NCI-H2196 (cell line): ENCODE results near the gene VTI1A.
"Not testable (repeated sequence)": the region's sequence is repeated elsewhere in the genome, so short reads cannot be mapped to it uniquely, and the experiment has no call there.

ENCODE experiments used
- DNase-seq: peaks from one replicate; lab custom pipeline; 2025; ENCODE audit not compliant: unreplicated experiment; lab: John Stamatoyannopoulos, UW

The VTI1A gene

DNA sequence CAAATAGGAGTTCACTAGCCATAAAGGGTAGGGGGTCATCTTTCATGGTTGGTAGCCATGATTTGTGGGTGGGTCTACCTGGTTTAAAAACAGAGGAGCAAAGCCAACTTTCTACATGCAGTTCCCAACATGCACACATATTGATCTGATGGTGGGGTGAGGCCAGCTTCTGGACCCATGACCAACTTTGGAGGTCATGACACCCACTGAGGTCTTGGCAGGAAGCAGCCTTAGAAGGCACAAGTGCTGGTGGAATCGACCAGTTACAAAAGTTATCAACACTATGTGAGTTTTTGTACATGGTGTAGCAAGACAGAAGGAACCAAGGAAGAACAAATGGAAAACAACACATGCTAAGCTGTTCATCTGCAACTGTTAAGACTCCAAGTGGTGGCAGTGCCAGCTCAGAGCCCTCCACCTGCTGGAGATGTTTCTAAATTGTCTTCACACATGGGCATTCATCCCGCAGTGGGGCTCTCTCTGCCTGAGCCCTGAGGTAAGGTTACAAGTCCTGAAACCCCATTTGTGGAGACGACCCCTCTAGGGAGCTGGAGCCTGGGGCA, 401.9 kb downstream of the VTI1A start:
- DNase-seq, result no peak

DNA sequence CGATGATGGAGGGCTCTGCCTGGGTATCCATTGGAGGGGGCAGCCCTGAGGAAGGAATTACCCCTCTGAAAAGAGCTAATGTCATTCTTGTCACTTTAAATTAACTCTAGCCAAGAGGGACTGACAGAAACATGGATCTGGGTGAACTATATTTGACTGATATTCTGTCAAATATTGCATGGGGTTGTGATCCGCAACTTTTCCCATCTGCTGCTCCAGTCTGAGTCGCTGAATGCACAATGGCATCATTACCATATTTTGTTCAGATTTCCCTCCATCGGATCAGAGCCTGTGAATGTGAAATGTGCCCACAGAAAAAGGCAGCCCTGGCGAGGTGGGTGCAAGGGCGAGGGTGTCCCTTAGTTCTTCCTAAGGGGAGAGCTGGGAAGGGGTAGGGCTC, 402.5 kb downstream of the VTI1A start:
- no peak for DNase-seq

DNA sequence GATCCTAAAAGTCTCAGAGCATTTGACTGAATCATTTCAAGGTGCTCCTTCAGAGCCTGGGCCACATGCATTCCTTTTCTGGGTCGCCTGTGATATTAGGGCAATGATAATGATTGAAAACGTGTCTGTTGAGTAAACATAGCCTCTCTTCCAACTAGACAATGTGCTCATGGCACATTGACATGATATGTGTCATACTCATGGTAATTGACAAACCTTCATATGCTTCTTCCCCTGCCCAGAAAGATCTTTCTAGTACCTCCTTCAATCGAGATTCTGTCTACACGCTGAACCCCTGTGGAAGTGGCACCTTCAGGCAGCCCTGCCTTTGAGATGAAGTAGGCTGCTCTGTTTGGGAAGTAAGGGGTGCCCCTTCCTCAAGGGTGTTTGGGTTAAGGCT, 404.2 kb downstream of the VTI1A start:
- no peak for DNase-seq

DNA sequence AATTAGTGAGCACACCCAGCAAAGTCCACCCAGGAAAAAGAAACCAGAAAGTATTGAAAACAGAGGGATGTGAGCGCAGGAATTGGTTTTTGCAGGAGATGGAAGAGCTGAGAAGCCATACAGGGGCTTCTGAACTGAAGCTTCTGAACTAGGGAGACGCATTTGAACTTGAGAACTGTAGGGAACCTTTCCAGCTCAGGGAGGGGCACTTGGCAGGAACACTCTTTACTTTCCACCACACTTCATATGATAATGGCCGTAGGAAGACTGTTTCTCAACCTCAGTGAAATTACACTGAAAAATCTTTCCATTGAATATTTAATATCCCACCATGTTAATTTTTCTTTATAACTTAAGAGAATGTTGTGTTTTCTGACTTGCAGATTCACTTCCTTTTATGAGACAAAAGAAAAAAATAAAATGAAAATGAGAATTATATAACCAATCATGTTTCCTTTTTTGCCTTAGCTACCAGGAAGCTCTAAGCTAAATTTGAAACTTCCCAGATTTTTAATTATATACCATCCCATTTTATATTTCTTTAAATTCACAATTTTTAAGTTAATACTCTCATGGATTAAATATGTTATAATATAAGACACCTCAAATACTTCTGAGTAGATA, 404.7 kb downstream of the VTI1A start:
- DNase-seq, result no peak

DNA sequence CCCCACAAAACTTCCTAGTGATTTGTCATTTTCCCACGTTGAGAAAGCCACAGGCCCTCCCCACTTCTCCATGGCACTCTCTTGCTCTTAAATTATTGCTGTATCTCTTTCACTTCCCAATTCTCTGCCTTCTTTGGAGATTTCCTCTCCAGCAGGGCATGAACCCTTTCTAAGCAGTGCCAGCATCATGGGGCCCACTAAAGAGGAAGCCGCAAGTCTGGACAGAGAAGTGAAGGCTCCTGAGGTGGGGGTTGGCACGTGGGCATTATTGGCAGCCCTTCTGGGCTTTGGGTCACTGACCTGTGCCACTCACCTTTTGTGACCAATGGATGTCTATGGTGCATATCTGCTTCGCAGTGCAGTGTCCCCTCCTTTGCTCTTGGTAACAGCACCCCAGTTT, 405.3 kb downstream of the VTI1A start:
- DNase-seq, result no peak

DNA sequence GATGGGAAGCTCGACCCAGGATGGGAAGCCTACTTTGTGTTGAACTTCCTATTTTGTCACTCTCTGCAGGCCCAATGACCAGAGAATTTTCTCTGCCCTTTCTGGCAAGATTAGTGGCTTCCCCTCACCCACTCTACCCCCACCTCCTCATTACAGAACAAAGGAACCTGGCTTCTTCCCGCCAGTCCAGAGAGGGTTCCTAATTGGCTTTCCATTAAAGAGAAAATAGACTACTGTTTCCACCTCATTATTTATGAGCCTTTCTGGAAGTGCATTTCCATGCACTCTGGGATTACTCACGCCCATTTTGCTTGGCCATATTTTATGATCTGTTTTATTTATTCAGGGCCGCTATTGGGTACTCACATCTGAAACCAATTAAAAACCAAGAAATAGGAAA, 408.1 kb downstream of the VTI1A start:
- no peak for DNase-seq

DNA sequence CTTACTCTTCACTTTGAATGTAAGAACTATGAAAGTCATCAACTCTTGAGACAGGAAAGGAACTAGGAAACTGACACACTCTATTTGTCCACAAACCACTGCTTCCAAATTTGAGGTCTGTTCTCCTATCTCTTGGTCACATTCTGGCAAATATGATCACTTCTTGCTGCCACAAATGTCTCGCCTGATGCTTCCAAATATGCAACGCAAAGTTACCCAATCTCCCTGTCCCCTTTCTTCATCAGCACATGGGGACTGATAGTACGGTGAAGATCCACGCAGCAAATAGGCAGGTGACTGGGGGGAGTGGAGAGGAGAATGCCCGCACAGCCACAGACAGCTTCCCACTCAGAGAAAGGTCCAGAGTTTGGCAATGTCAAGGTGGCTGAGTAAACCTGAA, 410.5 kb downstream of the VTI1A start:
- DNase-seq, result no peak

DNA sequence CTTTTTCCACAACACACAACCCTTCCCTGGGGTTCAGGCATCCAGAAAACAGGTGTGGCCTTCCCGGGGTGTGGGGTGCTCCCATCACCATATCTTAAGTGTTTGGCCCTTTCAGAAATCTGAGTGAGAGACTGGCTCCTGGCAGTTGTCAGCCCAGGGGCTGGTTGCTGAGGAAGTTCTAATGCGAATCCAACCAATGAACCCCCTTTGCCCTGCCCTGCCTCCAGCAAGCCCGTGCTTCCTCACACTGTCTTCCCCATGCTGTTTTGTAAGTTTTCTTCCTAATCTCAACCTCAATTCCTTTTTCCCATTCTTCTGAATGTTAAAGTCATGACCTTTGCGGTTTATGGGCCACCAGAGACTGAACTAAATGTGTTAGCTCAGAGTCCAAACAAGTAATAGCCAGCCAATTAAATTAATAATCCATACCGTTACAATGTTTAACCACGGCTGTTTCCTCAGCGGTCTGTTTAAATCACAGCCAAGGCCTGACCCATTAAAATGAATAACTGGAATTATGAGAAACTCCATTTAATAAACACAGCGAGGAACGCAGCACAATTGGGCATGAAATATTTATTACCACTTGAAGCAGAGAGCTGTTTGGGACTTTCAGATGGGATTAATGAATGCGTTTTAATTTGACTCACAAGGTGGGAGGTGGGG, 412.1 kb downstream of the VTI1A start:
- no peak for DNase-seq

DNA sequence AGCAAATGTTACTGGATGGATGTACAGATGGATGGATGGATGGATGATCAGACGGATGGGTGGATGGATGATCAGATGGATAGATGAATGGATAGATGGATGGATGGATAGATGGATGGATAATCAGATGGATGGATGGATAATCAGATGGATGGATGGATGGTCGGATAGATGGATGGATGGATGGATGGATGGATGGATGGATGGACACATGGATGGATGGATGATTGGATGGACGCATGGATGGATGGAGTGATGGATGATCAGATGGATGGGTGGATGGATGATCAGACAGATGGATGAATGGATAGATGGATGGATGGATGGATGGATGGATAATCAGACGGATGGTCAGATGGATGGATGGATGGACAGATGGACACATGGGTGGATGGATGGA, 412.8 kb downstream of the VTI1A start:
- no peak for DNase-seq

DNA sequence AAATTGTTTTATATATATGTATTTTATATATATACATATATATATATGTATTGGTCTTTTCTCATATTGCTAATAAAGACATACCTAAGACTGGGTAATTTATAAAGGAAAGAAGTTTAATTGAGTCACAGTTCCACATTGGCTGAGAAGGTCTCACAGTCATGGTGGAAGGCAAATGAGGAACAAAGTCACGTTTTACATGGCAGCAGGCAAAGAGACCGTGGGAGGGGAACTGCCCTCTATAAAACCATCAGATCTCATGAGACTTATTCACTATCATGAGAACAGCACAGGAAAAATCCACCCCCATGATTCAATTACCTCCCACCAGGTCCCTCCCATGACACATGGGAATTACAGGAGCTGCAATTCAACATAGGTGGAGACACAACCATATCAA, 416.4 kb downstream of the VTI1A start:
- DNase-seq, result not testable (repeated sequence)
